Neural cell (in vitro differentiated cells): ENCODE results near the gene CST11. TPM values are rescaled to one million over a fixed set of nuclear protein-coding genes. Genes with fewer than 3 reads are reported as not detected.

ENCODE experiments used
- H2AFZ ChIP-seq: fragments of 200-600, 300-800 bp; sonication (generic), shearing (Covaris generic); 2 replicates; pipeline ENCODE4 v1.6.0; 2014; ENCODE audit warnings: low read depth, mild to moderate bottlenecking, antibody characterized with exemption, low read length, moderate library complexity
- H3F3A ChIP-seq: fragments of 200-600 bp; shearing (Covaris generic); 2 replicates; pipeline ENCODE4 v1.6.1; 2016; ENCODE audit warnings: mild to moderate bottlenecking, moderate library complexity, mixed read lengths, antibody characterized with exemption, low read length; ENCODE audit not compliant: insufficient read depth, poor library complexity, severe bottlenecking
- H3K27ac ChIP-seq: fragments of 200-600, 300-800 bp; sonication (generic), shearing (Covaris generic); 2 replicates; pipeline ENCODE4 v1.5.1; 2014; ENCODE audit warnings: mild to moderate bottlenecking, low read length, moderate library complexity
- H3K27me3 ChIP-seq: fragments of 300-800, 200-600 bp; sonication (generic), shearing (Covaris generic); 2 replicates; pipeline ENCODE4 v1.6.0; 2014; ENCODE audit warnings: mild to moderate bottlenecking, low read depth, low read length, moderate library complexity; ENCODE audit not compliant: insufficient read depth
- H3K36me3 ChIP-seq: fragments of 300-800, 200-600 bp; sonication (generic), shearing (Covaris generic); 2 replicates; pipeline ENCODE4 v1.5.1; 2014; ENCODE audit warnings: mild to moderate bottlenecking, antibody characterized with exemption, low read length, moderate library complexity; ENCODE audit not compliant: insufficient read depth
- H3K4me2 ChIP-seq: fragments of 300-800, 200-600 bp; sonication (generic), shearing (Covaris generic); 2 replicates; pipeline ENCODE4 v1.6.0; 2014; ENCODE audit warnings: mild to moderate bottlenecking, low read length
- H3K4me3 ChIP-seq: fragments of 300-800, 200-600 bp; sonication (generic), shearing (Covaris generic); 2 replicates; pipeline ENCODE4 v1.5.1; 2014; ENCODE audit warnings: mild to moderate bottlenecking, low read length, moderate library complexity
- H3K79me2 ChIP-seq: fragments of 200-600 bp; shearing (Covaris generic); replicated peaks from 2 replicates; pipeline ENCODE4 v1.6.0; 2014; ENCODE audit warnings: mild to moderate bottlenecking, low read length, moderate library complexity; ENCODE audit not compliant: insufficient read depth
- H3K9ac ChIP-seq: fragments of 300-800, 200-600 bp; sonication (generic), shearing (Covaris generic); 2 replicates; pipeline ENCODE4 v1.6.1; 2016; ENCODE audit warnings: mild to moderate bottlenecking, low read length, mixed read lengths
- H3K9me2 ChIP-seq: fragments of 200-600 bp; shearing (Covaris generic); 2 replicates; pipeline ENCODE4 v1.6.1; 2016; ENCODE audit warnings: mild to moderate bottlenecking, low read length, mixed read lengths; ENCODE audit not compliant: insufficient read depth
- H3K9me3 ChIP-seq: fragments of 200-600, 300-800 bp; sonication (generic), shearing (Covaris generic); 2 replicates; pipeline ENCODE4 v1.6.1; 2016; ENCODE audit warnings: mild to moderate bottlenecking, mixed run types, low read length, moderate library complexity, mixed read lengths
- H4K20me1 ChIP-seq: fragments of 200-600 bp; shearing (Covaris generic); 2 replicates; pipeline ENCODE4 v1.6.1; 2016; ENCODE audit warnings: mild to moderate bottlenecking, mixed run types; ENCODE audit not compliant: insufficient read depth
- CTCF ChIP-seq: fragments of 450-650 bp; IDR thresholded peaks from 2 replicates; pipeline ENCODE4 v1.5.1; 2014; ENCODE audit warnings: antibody characterized with exemption, mild to moderate bottlenecking, moderate library complexity; ENCODE audit not compliant: poor library complexity, severe bottlenecking
- EP300 ChIP-seq: fragments of 450-650 bp; conservative IDR thresholded peaks from 2 replicates; pipeline ENCODE4 v1.6.1; 2014; ENCODE audit warnings: antibody characterized with exemption, mild to moderate bottlenecking, moderate library complexity; ENCODE audit not compliant: poor library complexity, severe bottlenecking
- EZH2 ChIP-seq: fragments of 200-600, 300-800 bp; shearing (Covaris generic), sonication (generic); IDR thresholded peaks from 2 replicates; pipeline ENCODE4 v1.6.1; 2014; ENCODE audit warnings: antibody characterized with exemption, low read length, borderline replicate concordance, mild to moderate bottlenecking; ENCODE audit not compliant: insufficient read depth, poor library complexity, severe bottlenecking
- MXI1 ChIP-seq: fragments of 450-650 bp; conservative IDR thresholded peaks from 2 replicates; pipeline ENCODE4 v1.6.1; 2014; ENCODE audit warnings: antibody characterized with exemption, mild to moderate bottlenecking; ENCODE audit not compliant: poor library complexity, severe bottlenecking
- POLR2AphosphoS5 ChIP-seq: IDR thresholded peaks from 2 replicates; pipeline ENCODE4 v1.6.1; 2012
- RAD21 ChIP-seq: fragments of 450-650 bp; conservative IDR thresholded peaks from 2 replicates; pipeline ENCODE4 v1.6.1; 2014; ENCODE audit warnings: antibody characterized with exemption, mild to moderate bottlenecking, moderate library complexity
- REST ChIP-seq: IDR thresholded peaks from 2 replicates; pipeline ENCODE4 v1.6.1; 2012; ENCODE audit warnings: borderline replicate concordance
- SMC3 ChIP-seq: fragments of 450-650 bp; conservative IDR thresholded peaks from 2 replicates; pipeline ENCODE4 v1.6.1; 2014; ENCODE audit warnings: antibody characterized with exemption, mild to moderate bottlenecking, moderate library complexity; ENCODE audit not compliant: poor library complexity
- TAF1 ChIP-seq: IDR thresholded peaks from 2 replicates; pipeline ENCODE4 v1.6.1; 2012; ENCODE audit warnings: low read depth
- polyA plus RNA-seq: library from polyadenylated mRNA; depleted of rRNA; stranded (reverse); fragments of >200 nt; gene quantifications from 2 replicates; pipeline ENCODE4 v1.2.3, GENCODE V29; 2014

The CST11 gene
- polyA plus RNA-seq, 1 donor from 2014 or later: not detected

DNA sequence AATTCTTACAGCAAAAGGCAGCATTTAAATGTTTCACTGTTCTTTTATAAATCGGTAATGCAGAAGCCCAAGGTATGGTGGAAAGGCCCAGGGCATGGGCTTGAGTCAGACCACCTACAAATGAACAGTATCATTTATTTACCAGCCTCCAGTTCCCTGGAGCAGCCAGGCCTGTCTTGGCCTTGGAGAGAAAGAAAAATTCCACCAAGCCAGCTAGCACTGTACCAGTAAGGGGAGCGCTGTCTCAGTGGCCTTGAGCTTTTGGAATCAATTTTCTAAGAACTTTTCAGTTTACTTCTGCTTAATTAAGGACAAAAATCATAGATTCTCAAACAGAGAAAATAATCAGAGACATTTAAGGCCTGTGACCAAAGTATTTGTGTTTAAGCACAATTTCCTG lies 43.7 kb downstream of the CST11 start:
- Histone ChIP-seq H3K4me3 (no peak overlapping the region), H3F3A (no peaks in the 10 kb centered on the region), H2AFZ (no peak overlapping the region), H4K20me1 (no peaks in the 10 kb centered on the region), H3K9me3 (no peaks in the 10 kb centered on the region), H3K4me2 (no peak overlapping the region), H3K27me3 (no peaks in the 10 kb centered on the region), H3K9me2 (no peaks in the 10 kb centered on the region), H3K36me3 (no peaks in the 10 kb centered on the region), H3K9ac (no peak overlapping the region), H3K79me2 (peaks cover 32% of the 10 kb centered on the region), H3K27ac (no peak overlapping the region)
- TF ChIP-seq POLR2AphosphoS5 (no peak), MXI1 (no peak), EZH2 (no peak), RAD21 (no peak), CTCF (no peak), REST (no peak)

DNA sequence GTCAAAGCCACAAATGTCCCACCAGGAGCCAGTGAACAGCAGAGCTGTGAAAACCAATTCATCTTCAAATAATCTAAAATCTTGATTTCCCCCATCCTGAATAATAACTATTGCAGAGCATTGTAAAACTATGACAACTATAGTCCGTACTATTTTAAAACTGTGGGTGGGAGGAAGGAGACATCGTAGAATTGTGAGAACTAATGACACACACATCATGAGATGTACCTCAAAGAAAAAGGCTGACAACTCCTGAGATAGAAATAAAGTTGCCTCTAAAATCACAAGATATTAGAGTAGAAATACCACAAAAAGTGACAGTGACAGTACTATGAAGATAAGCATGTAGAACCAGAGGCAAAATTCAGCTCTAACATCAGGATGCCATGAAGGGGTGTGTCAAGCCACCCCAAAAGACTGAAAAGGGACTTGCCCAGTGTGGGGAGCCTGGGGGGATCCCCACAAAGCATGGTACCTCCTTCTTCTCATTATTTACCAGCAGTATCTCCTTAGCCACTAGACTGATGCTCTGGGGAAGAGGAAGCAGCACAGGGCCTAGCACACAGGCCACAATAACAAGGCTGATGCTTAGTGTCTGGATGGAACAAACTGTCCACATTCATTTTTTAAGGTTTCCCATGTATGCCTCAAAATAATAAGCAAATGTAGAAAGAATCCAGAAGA lies 44.8 kb downstream of the CST11 start:
- no peak for TF ChIP-seq EZH2
- no peak for TF ChIP-seq MXI1
- TF ChIP-seq SMC3: no peak
- TF ChIP-seq REST: no peak
- no peak for TF ChIP-seq CTCF
- TF ChIP-seq POLR2AphosphoS5: no peak
- no peak for TF ChIP-seq TAF1
- no peak for TF ChIP-seq EP300
- no peak for TF ChIP-seq RAD21
- H3K79me2 ChIP-seq: peaks cover 22% of the 10 kb centered on the region
- no peaks in the 10 kb centered on the region for H4K20me1 ChIP-seq
- no peaks in the 10 kb centered on the region for H3K36me3 ChIP-seq
- no peak overlapping the region for H3K27ac ChIP-seq
- H3K4me3 ChIP-seq: no peak overlapping the region
- H3K27me3 ChIP-seq: no peaks in the 10 kb centered on the region
- no peak overlapping the region for H3K9ac ChIP-seq
- H2AFZ ChIP-seq: no peak overlapping the region
- H3F3A ChIP-seq: no peaks in the 10 kb centered on the region
- H3K9me3 ChIP-seq: no peaks in the 10 kb centered on the region
- H3K4me2 ChIP-seq: no peak overlapping the region
- no peaks in the 10 kb centered on the region for H3K9me2 ChIP-seq
